ENCODE results near the gene ETV5.

DNA sequence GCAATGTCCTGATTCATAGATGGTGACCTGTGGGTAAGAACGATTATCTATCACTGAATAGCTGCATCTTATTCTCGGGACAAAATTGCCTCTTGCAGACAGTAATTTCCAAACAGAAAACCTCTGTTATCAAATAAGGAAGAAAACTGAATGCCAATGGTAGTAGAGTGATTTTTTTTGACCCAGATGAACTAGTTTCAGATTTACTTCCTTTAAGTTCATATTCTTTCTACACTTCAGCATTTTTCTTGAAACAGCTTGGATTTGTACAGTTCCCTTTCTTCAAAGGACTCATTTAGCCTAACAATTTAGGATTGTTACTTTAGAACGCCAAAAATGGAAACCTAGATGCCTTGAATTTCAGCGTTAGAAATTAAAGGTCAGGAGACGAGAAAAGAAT is 14.6 kb downstream of the ETV5 start:
- no peak for TF ChIP-seq PML (IDR thresholded peaks at IDR 0.05; ENCODE audit: low read length)
- TF ChIP-seq RAD21 (IDR thresholded peaks at IDR 0.05; ENCODE audit: insufficient read depth, low read depth, low read length), result no peak
- TF ChIP-seq, protein P1, sequence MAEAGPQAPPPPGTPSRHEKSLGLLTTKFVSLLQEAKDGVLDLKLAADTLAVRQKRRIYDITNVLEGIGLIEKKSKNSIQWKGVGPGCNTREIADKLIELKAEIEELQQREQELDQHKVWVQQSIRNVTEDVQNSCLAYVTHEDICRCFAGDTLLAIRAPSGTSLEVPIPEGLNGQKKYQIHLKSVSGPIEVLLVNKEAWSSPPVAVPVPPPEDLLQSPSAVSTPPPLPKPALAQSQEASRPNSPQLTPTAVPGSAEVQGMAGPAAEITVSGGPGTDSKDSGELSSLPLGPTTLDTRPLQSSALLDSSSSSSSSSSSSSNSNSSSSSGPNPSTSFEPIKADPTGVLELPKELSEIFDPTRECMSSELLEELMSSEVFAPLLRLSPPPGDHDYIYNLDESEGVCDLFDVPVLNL (IDR thresholded peaks at IDR 0.05; ENCODE audit: low read depth, low read length), result no peak
- no peak for TF ChIP-seq POLR2AphosphoS5 (IDR thresholded peaks at IDR 0.05; ENCODE audit: low read length)
- TF ChIP-seq, protein P2, sequence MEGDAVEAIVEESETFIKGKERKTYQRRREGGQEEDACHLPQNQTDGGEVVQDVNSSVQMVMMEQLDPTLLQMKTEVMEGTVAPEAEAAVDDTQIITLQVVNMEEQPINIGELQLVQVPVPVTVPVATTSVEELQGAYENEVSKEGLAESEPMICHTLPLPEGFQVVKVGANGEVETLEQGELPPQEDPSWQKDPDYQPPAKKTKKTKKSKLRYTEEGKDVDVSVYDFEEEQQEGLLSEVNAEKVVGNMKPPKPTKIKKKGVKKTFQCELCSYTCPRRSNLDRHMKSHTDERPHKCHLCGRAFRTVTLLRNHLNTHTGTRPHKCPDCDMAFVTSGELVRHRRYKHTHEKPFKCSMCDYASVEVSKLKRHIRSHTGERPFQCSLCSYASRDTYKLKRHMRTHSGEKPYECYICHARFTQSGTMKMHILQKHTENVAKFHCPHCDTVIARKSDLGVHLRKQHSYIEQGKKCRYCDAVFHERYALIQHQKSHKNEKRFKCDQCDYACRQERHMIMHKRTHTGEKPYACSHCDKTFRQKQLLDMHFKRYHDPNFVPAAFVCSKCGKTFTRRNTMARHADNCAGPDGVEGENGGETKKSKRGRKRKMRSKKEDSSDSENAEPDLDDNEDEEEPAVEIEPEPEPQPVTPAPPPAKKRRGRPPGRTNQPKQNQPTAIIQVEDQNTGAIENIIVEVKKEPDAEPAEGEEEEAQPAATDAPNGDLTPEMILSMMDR (IDR thresholded peaks at IDR 0.05 in 2 of 3, conservative IDR thresholded peaks at IDR 0.05 in 1 of 3; ENCODE audit: control insufficient read depth in 2 of 3, extremely low read depth in 1 of 3, insufficient read depth in 1 of 3, low read depth in 3 of 3, low read length in 3 of 3), result no peak
- TF ChIP-seq, protein P3, sequence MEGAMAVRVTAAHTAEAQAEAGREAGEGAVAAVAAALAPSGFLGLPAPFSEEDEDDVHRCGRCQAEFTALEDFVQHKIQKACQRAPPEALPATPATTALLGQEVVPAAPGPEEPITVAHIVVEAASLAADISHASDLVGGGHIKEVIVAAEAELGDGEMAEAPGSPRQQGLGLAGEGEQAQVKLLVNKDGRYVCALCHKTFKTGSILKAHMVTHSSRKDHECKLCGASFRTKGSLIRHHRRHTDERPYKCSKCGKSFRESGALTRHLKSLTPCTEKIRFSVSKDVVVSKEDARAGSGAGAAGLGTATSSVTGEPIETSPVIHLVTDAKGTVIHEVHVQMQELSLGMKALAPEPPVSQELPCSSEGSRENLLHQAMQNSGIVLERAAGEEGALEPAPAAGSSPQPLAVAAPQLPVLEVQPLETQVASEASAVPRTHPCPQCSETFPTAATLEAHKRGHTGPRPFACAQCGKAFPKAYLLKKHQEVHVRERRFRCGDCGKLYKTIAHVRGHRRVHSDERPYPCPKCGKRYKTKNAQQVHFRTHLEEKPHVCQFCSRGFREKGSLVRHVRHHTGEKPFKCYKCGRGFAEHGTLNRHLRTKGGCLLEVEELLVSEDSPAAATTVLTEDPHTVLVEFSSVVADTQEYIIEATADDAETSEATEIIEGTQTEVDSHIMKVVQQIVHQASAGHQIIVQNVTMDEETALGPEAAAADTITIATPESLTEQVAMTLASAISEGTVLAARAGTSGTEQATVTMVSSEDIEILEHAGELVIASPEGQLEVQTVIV (IDR thresholded peaks at IDR 0.05; ENCODE audit: borderline replicate concordance, partially characterized antibody), result no peak
- no peak for TF ChIP-seq POLR2A (IDR thresholded peaks at IDR 0.05; ENCODE audit: low read depth, low read length)
- TF ChIP-seq NFYA (IDR thresholded peaks at IDR 0.05; ENCODE audit: borderline replicate concordance, low read depth, low read length), result no peak

All from GM12878 (cell line).